GM18868 (cell line): ENCODE results near the gene ADARB2.

ENCODE experiments used
- ATAC-seq: cut with Tn5 transposase; IDR thresholded peaks from one replicate; pipeline ENCODE4 v1.9.1; 2021; ENCODE audit warnings: mild to moderate bottlenecking, moderate library complexity; ENCODE audit not compliant: unreplicated experiment

Gene ADARB2

DNA sequence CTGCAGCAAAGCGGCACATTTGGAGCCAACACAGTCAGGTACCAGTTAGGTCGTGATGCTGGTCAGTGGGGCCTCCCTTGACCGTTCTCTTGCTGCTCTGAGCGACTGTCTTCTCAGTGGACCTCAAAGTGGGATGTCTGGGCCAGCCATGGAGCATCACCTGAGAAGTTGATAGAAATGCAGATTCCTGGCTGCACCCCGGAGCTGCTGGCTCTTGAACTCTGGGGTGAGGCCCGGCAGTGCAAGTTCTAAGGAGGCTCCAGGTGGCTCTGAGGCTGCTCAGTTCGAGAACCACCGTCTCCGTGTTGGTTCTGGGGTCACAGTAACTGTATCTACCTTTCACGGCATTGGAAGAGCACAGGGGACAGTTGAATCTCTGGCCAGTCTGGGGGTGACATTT is 533.6 kb downstream of the ADARB2 start:
- no peak for ATAC-seq

DNA sequence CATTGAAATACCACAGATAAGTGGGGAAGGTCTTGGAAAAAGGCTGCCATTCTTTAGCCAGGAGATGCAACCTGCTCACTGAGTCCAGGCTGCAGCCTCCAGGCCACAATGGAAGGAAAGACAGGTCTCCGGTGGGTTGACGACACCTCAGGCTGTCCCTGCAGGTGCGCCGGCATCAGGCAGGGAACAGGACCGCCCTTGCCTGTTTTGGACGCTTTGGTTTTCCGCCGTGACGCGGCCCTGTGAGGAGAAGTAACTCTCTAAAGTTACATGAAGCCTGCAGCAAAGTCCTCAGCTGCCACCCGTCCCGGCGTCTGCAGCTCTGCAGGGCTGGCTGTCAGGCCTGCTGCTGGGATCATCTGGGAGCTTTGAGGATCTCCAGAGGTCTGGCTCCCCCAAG is 534.1 kb downstream of the ADARB2 start:
- ATAC-seq, result no peak

DNA sequence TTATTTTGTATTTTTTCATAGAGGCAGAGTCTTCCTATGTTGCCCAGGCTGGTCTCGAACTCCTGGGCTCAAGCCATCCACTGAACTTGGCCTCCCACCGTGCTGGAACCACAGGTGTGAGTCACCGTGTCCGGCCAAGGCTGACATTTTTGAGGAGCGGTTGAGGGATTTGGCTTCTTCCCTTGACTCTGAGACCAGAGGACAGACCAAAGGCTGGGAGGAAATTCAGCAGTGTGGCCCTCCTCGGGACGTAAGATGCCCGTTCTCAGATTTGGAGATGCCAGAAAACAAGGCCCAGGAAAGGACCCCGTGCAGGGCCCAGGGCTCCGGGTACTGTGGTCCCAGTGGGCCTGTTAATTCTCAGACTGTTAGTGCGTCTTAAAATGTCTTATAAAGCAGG is 535.0 kb downstream of the ADARB2 start:
- no peak for ATAC-seq

DNA sequence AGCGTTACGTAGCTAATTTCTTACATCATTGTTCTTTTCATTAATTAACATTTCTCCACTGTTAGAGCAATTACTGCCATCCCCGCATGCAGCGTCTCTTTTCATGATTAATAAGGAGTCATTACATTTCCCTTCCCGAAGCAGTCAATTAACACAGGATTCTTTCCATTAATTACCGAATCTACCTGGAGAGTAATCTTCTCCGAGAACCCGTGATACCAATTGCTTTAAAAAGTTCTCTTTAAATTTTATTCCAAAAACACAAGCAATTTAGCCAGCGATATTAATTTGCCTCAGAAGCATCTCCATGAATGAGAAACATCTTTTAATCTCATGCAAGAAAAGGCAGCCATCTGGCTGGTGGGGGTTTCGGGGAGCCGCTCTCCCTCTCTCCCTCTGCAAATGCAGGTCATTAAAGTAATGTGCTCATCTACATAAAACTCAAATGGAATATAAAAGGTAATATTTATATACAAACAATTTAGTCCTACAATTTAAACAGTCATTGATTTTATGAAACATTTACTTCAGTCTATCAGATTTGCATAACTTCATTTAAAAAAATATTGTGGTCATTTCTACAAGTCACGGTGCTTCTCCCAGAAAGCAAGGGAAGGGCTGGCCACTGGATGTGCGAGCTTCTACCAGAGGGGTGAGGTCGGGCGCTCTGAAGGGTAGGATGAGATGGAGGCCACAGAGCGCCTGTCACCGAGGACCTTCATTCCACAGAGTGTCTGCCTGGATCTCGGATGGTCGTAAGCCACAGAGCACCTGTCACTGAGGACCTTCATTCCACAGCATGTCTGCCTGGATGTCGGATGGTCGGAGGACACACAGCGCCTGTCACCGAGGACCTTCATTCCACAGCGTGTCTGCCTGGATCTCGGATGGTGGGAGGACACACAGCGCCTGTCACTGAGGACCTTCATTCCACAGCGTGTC is 536.2 kb downstream of the ADARB2 start:
- ATAC-seq, result no peak

DNA sequence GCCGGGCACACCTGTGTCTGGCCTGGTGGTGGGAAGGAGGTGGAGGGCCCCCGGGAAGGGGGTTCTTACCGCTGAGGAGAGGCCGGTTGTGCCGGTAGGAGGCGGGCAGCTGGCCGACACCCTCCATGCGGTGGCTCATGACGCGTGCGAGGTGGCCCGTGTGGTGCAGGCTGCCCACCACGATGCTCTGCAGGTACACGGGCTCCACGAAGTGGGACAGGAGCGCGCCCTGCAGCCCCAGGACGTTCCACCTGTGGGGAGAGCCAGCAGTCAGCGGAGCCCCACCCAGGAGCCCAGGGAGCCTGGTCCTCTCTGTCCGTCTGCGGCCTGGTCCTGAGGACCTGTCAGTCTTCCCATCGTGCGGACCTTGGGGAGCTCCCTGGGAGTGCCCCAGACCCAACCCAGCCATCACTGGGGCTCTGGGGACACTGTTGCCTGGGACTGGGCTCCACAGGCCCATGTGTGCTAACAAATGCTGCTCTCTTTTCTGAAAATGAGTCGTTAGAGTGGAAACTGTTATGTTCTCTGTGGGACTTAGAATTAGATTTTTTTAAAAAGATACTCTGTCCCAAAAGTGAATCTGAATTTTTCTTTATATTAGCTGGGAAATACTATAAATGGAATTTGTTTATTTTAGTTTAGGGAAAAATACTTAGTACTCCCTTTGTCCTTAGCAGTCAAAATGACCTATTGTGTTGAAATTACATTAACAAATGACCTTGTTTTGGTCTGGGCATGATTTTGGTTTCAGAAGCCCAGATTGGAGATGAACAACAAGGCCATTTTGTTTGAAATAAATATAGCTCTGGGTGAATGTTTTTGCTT is 537.2 kb downstream of the ADARB2 start:
- ATAC-seq, result no peak

DNA sequence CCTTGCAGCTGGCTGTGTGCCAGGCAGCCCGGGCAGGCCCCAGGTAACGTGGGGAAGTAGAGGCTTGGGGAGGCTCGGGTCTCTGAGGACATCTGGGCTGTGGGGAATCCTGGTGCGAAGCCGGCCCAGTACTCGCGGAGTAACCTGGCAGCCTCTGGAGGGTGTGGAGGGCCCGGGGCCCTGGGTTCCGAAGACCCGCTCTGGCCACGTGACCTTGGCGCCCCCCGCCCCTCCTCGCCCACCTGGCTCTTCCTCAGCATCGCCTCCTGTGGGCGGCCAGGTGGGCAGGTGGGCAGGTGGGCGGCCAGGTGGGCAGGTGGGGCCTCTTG is 538.0 kb downstream of the ADARB2 start:
- no peak for ATAC-seq

DNA sequence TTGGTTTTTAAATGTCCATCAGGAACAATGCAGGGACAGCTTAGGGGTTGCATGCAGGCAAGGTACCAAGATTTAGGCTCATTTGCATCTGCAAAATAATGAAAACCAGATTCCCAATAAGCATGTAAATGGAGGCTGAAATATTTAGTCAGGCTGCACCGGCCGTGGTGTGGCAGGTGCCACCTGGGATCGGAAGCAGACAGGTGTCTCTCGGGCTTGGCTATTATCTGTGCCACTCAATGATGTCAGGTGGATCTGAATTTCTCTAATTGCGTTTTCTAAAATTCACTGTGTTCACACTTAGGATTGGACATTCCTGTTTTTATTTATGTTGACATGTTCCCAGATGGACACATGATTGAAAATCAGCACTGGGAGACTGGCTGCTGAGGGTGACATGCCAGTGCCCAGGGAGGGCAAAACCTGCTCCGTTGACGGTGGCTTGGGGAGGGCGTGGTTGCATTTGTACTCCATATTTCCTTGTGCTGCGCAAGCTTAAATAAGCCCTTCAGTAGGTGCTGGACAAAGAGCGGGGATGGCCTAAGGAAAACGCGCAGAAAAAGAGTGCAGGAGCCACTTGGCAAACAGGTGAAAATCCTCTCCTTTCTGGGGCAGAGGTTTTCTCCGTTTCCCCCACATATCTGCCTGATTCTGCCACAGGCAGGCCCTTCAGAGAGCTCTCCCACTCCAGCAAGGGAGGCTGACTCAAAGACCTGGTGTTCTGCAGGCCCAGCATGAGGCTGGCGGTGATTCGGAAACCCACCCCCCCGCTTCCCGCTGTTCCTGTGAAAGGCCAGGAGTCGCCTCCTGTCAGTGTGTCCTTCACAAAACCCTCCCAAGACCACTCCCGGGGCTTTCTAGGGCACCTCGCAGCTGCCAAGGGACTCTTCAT is 538.6 kb downstream of the ADARB2 start:
- no peak for ATAC-seq

DNA sequence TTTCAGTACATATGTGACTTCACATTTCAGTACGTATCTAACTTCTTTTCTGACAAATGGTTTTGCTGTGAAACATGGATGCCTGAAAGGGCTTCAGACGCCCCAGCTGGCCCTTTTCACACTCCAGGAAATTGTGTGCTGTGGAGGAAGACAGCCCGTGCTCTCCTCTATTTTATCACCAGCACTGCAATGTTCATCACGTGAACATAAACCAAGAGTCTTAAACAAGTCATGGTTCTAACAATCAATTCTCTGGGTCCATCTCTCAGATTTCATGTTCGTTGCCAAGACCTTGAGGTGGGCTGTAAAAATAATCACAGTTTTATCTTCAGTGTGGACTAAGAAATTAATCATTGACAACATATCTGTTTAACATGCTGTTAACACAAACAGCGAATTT is 539.9 kb downstream of the ADARB2 start:
- no peak for ATAC-seq

DNA sequence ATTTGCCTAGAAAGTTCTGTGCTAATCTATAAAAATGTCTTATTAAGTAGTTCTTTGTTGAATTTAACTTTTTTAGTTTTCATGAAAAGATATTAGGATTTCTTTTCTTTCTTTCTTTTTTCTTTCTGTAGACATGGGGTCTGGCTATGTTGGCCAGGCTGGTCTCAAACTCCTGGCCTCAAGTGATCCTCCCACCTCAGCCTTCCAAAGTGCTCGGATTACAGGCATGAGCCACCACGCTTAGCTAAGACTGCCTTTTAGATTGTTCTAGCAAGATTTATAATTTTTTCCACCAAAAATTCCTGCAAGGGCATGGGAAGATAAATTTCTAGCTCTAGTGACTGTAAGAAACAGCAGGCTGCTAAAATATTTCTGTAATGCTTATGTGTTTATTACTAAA is 540.7 kb downstream of the ADARB2 start:
- no peak for ATAC-seq

DNA sequence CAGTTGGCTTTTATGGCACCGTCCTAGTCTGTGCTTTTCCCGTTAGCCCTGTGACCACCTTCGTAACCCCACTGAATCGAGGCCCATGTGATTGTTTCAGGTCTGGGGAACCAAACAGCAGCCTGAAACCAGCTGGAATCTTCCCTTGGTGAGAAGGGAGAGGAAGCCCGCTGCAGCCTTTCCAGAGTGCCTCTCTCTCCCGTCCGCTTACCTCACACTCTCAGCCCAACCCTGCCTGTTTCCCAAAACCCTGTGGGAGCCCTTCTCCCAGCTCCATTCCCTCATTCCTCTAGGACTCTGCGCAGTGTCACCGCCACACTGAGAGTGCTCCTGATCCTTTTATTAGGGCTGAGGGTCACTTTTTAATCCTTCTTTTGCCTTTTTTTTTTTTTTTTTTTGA is 541.5 kb downstream of the ADARB2 start:
- no peak for ATAC-seq

DNA sequence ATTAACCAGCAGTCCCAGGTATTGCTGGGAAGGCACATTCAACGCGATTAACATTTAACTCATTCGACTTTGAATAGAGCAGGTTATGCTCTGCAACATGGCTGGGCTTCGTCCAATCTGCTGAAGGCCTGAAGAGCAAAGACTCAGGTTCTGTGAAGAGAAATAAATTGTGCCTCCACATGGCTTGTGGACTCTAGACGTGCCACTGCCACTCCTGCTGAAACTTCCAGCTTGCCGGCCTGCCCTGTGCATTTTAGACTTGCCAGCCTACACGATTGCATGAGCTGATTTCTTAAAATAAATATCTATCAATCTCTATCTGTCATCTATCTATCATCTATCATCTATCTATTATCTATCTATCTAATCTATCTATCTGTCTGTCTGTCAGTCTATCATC is 543.2 kb downstream of the ADARB2 start:
- no peak for ATAC-seq

DNA sequence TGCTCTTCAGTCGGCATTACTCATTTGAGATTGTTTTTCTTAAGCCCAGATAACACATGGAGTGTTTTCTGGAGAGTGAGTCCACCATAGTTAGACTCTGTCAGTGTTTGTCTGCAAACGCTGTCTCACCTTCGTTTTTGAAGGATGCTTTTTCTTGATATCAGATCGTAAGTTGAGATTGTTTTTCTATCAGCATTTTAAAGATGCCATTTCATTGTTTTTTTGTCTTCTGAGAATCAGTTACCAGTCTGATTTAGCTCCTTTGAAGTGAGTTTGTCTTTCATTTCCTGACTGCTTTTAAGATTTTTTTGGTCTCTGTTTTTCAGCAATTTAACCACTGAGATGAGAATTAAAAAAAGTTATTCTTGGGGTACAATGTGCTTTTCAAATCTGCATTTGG is 543.8 kb downstream of the ADARB2 start:
- no peak for ATAC-seq

DNA sequence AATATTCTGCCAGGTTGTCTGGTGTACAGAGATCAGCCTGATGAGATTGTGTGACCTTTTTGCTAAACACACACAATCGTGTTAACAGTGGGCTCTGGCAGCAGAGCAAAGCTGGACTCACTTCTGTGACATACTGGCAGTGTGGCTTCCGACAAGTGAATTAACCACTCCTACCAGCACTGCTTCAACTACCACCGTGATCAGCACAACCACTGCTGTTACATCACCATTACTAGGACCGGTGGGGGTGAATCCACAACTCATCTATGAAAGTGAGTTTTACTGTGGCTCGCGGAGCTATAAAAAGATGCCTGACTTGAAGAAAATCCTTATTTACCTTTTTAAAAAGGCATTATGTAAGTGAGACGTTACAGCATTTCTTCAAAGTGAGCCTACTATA is 545.6 kb downstream of the ADARB2 start:
- no peak for ATAC-seq

DNA sequence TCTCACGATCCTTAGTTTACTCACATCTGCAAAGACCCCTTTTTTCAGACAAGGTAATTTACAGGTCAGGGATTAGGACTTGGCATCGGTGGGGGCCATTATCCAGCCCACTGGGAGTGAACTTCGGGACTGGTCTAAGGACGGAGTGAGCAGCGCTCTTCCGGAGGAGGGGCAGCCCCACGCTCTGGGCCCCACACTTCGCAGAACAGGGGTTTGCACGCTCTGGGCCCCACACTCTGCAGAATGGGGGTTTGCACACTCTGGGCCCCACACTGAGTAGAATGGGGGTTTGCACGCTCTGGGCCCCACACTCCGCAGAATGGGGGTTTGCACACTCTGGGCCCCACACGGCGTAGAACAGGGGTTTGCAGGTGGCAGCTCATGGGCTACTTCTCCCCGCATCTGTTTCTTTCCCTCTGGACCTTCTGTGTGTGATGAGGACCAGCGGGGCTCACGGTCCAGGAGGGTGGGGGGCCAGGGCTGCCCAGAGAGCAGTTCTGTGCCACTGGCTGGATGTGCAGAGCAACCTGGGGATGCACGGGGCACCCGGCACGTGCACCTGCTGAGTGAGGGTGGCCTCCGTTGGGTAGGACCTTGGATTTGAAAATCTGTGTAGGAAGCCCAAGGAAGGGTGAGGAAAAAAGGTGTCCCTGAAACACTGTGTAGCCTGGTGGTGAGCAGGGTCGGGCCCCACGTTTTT is 546.4 kb downstream of the ADARB2 start:
- ATAC-seq, result no peak

DNA sequence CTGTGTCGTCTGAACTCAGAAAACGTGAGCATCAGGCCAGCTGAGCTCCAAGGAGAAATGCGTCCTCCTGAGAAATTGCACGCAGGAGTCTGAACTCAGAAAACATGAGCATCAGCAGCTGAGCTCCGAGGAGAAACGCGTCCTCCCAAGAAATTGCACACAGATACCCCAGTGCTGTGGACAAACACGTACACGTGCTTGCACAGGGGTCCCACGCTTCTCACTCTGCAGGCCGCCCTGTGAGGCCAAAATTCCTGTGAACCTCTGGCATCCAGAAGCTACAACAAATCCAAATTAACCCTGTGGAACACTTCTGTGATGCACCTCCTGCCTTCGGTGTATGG is 547.3 kb downstream of the ADARB2 start:
- ATAC-seq, result no peak

DNA sequence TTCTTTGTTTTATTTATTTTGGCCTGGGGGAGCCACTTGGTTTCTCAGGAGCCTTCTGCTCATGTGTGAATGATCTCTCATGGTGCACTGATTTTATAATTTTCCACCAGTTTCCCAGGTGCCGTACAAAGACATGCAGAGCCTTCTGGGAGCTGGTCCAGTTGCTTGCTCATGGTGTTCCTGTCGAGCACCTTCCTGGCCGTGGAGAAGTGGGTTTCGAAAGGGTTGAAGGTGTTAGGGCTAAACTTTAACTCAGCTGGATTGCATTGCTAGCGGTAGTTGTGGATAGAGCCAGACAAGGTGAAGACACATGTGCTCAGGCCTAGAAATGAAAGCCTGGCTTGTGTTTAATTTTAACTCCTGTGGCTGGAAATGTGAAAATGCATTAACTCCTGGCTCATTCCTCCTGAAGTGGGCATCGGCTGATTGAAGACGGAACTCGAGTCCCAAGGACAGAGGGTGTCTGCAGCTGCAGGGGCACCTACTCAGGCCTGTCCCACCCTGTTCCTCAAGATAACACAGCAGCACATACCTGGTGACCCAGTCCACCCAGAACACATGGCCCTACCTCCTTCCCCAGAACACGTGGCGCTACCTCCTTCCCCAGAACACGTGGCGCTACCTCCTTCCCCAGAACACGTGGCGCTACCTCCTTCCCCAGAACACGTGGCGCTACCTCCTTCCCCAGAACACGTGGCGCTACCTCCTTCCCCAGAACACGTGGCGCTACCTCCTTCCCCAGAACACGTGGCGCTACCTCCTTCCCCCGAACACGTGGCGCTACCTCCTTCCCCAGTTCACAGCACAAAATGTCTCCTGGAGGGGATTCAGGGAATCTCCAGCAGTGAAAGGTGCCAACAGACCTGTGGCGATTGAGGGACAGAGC is 547.9 kb downstream of the ADARB2 start:
- ATAC-seq, result no peak

DNA sequence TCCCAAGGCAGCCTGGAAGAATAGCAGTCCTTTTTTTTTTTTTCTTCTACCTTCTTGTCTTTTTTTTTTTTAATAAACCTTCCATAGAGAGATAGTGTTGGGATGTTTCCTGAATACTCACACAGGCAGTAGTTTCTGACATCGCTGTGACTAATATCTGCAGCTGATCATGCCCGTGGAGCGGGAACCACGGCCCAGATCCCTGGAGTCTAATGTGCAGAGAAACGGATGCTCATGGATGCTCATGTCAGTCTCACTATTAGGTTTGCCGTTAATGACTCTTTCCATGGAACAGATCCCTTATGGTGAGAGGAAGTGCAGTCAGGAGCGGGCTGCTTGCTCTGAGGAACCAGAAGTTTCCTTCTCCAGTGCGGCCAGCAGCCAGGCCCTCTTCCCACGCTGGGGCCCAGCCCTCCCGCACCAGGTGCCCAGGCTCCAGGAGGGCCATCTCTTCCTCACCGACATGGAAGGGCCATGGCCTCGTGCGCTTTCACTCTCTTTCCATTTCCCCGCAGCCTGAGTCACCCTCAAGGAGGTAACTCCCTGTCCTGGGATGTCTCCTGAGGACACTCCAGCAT is 548.7 kb downstream of the ADARB2 start:
- ATAC-seq, result no peak

DNA sequence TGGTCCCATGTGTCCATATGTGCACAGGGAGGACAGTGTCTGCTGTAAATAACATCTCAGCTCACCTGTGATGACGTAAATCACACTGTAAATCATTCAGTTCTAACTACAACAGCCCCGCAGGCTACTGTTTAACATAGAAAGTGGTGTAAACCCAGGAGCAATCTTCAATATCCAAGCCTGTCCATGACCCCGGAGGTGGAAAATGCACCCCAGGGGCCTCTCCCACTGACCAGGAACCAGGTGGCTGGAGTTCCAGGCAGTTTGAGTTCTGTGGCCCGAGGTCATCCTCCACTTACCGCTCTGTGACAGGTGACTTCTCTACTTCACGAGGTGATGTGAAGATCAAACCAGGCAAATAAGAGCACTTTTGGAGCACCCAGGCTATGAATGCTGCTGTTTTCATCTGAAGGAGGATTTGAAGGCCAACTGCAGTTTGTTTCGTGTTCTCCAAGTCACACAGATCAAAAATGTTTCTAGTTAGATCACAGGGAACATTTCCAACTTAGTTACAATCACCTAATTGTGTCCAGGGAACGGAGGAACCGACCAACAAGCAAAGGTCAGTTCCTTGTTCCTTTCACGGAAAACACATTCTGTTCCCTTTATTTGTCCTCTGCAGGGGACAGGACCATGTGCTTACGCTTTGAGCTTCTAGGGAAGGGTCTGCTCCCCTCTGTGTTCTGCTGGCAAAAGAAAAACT is 549.3 kb downstream of the ADARB2 start:
- no peak for ATAC-seq
